ENCODE measurements around the gene GDAP1L1.

DNA sequence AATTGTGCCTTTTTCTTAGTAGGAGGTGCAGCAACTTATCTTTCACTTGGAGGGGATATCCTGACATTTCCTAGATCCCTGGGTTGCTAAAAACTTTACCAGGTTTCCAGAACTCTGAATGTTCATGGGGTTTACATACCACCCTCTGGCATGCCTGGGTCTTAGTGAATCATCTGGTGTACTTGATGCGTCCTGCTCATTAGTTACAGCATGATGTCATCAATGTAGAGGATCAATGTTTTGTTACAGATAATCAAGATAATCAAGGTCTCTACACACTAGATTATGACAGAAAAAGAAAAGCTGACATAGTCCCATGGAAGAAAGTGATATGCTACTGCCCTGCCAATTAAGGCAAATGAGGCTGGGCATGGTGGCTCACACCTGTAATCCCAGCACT is 36.9 kb downstream of the GDAP1L1 start:
- TF ChIP-seq, protein P1, sequence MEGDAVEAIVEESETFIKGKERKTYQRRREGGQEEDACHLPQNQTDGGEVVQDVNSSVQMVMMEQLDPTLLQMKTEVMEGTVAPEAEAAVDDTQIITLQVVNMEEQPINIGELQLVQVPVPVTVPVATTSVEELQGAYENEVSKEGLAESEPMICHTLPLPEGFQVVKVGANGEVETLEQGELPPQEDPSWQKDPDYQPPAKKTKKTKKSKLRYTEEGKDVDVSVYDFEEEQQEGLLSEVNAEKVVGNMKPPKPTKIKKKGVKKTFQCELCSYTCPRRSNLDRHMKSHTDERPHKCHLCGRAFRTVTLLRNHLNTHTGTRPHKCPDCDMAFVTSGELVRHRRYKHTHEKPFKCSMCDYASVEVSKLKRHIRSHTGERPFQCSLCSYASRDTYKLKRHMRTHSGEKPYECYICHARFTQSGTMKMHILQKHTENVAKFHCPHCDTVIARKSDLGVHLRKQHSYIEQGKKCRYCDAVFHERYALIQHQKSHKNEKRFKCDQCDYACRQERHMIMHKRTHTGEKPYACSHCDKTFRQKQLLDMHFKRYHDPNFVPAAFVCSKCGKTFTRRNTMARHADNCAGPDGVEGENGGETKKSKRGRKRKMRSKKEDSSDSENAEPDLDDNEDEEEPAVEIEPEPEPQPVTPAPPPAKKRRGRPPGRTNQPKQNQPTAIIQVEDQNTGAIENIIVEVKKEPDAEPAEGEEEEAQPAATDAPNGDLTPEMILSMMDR (IDR thresholded peaks at IDR 0.05): no peak
- TF ChIP-seq POLR2A (IDR thresholded peaks at IDR 0.05; ENCODE audit: low read depth): no peak
- TF ChIP-seq EP300 (IDR thresholded peaks at IDR 0.05): no peak
